ENCODE data around the gene SZT2.

The SZT2 gene

GRCh38 chr1:43444151-43444828, 54.6 kb downstream of the SZT2 start:
- TF ChIP-seq, protein P1, sequence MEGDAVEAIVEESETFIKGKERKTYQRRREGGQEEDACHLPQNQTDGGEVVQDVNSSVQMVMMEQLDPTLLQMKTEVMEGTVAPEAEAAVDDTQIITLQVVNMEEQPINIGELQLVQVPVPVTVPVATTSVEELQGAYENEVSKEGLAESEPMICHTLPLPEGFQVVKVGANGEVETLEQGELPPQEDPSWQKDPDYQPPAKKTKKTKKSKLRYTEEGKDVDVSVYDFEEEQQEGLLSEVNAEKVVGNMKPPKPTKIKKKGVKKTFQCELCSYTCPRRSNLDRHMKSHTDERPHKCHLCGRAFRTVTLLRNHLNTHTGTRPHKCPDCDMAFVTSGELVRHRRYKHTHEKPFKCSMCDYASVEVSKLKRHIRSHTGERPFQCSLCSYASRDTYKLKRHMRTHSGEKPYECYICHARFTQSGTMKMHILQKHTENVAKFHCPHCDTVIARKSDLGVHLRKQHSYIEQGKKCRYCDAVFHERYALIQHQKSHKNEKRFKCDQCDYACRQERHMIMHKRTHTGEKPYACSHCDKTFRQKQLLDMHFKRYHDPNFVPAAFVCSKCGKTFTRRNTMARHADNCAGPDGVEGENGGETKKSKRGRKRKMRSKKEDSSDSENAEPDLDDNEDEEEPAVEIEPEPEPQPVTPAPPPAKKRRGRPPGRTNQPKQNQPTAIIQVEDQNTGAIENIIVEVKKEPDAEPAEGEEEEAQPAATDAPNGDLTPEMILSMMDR (IDR thresholded peaks at IDR 0.05; ENCODE audit: low read depth, low read length): no peak
- DNase-seq (ENCODE audit: low read depth in 2 of 2): no peak
- no peak overlapping the region for H3K4me3 ChIP-seq (replicated peaks in 1 of 2; ENCODE audit: low read depth in 2 of 2, low read length in 2 of 2)

DNA sequence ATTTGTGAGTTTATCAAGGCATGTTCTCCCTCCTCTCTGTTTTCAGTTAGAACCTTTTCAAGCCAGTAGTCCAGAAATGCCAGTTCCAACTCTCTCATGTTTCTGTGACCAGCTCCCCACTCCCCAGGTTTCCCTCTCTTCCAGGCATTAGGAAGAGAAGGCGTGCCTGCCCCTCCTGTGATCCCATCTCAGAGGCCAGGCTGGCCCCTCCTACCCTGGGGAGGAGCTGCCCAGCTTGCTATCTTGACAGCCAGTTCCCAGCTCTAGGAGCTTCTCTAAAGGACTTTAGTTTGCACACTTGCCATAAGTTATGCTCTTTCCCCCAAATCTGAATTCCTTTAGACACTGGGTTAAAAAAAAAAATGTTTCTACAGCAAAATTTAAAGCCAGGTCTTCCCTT, 55.1 kb downstream of the SZT2 start:
- peak in 1 of 2 donors; percentile 42 for DNase-seq (ENCODE audit: low read depth in 2 of 2)
- no peak overlapping the region for H3K4me3 ChIP-seq (replicated peaks in 1 of 2; ENCODE audit: low read depth in 2 of 2, low read length in 2 of 2)
- TF ChIP-seq, protein P1 (IDR thresholded peaks at IDR 0.05; ENCODE audit: low read depth, low read length): no peak

GRCh38 chr1:43445606-43446387, 56.1 kb downstream of the SZT2 start:
- H3K4me3 ChIP-seq (replicated peaks in 1 of 2; ENCODE audit: low read depth in 2 of 2, low read length in 2 of 2): no peak overlapping the region
- TF ChIP-seq, protein P1 (IDR thresholded peaks at IDR 0.05; ENCODE audit: low read depth, low read length): no peak
- no peak for DNase-seq (ENCODE audit: low read depth in 2 of 2)

DNA sequence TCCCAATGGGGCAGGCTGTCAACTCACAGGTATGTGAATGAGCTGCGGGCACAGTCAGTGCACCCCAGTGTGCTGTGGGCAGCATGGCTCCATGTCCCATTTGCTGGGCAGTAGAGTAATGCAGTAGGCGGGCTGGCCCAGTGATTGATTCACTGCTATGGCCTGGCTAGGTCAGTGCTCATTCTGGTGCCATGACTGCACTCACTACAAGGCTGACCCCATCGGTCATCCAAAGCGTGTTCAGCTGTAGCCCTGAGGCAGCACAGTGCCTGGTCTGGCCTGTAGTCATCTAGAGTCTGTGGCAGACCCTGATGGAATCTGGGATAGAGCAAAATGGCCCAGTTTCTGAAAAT, 56.7 kb downstream of the SZT2 start:
- TF ChIP-seq, protein P1 (IDR thresholded peaks at IDR 0.05; ENCODE audit: low read depth, low read length): no peak
- no peak overlapping the region for H3K4me3 ChIP-seq (replicated peaks in 1 of 2; ENCODE audit: low read depth in 2 of 2, low read length in 2 of 2)
- DNase-seq (ENCODE audit: low read depth in 2 of 2): no peak

- DNase-seq (ENCODE audit: low read depth in 2 of 2): no peak
- TF ChIP-seq, protein P1 (IDR thresholded peaks at IDR 0.05; ENCODE audit: low read depth, low read length): no peak
- H3K4me3 ChIP-seq (replicated peaks in 1 of 2; ENCODE audit: low read depth in 2 of 2, low read length in 2 of 2): no peak overlapping the region
Measured at GRCh38 chr1:43446881-43447835, 57.5 kb downstream of the SZT2 start.

DNA sequence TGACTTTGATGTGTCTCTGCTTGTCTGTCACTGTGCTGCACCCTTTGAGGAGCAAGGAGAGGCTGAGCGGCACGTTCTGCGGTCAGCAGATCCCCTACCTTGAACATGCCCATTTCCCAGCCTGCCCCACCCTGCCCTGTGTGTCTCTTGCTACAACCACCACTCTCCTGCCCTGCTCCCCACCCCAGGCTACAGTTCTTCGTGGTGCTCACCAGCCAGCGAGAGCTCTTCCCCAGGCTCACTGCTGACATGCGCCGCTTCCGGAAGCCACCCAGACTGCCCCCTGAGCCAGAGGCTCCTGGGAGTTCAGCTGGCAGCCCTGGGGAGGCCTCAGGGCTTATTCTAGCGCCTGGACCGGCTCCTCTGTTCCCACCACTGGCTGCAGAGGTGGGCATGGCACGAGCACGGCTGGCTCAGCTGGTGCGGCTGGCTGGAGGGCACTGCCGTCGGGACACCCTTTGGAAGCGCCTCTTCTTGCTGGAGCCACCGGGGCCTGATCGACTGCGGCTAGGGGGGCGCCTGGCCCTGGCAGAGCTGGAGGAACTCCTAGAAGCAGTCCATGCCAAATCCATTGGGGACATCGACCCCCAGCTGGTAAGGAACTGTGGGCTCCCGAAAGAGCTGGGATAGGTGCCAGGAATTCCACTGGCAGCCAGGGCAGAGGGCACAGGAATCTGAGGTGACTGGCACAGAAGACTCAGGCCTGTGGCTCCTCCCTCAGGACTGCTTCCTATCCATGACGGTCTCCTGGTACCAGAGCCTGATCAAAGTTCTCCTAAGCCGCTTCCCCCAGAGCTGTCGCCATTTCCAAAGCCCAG, 58.4 kb downstream of the SZT2 start:
- DNase-seq (ENCODE audit: low read depth in 2 of 2): no peak
- no peak overlapping the region for H3K4me3 ChIP-seq (replicated peaks in 1 of 2; ENCODE audit: low read depth in 2 of 2, low read length in 2 of 2)
- TF ChIP-seq, protein P1 (IDR thresholded peaks at IDR 0.05; ENCODE audit: low read depth, low read length): no peak
